SK-N-MC (cell line): ENCODE results near the gene BATF3.

Experiments
- EZH2 ChIP-seq: fragments of 200-600 bp; sonication (generic); IDR thresholded peaks from one replicate; pipeline ENCODE4 v1.6.1; 2017; ENCODE audit warnings: antibody characterized with exemption
- FOXP2 ChIP-seq: optimal IDR thresholded peaks from 2 replicates; pipeline ENCODE3; 2011; ENCODE audit warnings: mild to moderate bottlenecking, moderate library complexity; ENCODE audit not compliant: insufficient read depth; ENCODE audit errors: extremely low read length, control extremely low read depth
- POLR2AphosphoS5 ChIP-seq: IDR thresholded peaks from 2 replicates; pipeline ENCODE4 v1.6.1; 2012; ENCODE audit warnings: mild to moderate bottlenecking, low read depth, low read length, borderline replicate concordance

GRCh38 chr1:212677136-212677535 is 22.5 kb downstream of the BATF3 start:
- TF ChIP-seq EZH2 (no peak), POLR2AphosphoS5 (no peak), FOXP2 (no peak)
